HepG2 (cell line): ENCODE data around the gene GRK6. TPM values are rescaled to one million over a fixed set of nuclear protein-coding genes. Genes with fewer than 3 reads are reported as not detected.

Experiments used
- CEBPG ChIP-seq: IDR thresholded peaks from 2 replicates; pipeline ENCODE4 v1.6.1; 2016
- CERS6 ChIP-seq: sonication (generic); formaldehyde crosslinking; IDR thresholded peaks from 2 replicates; pipeline ENCODE4 v1.5.0; 2020; ENCODE audit warnings: missing genetic modification reagents
- CREB1 ChIP-seq, 2 experiments: fragments of 450-650 bp in 1 of 2; IDR thresholded peaks; 2 replicates each; pipeline ENCODE4 v1.6.1; 2016 to 2017; ENCODE audit warnings: control low read depth in 1 of 2, mild to moderate bottlenecking in 1 of 2, missing compliant biosample characterization in 1 of 2, missing genetic modification characterization in 1 of 2
- CREB3 ChIP-seq: sonication (generic); formaldehyde crosslinking; IDR thresholded peaks from 2 replicates; pipeline ENCODE4 v1.5.0; 2020; ENCODE audit warnings: missing genetic modification reagents
- DPF2 ChIP-seq: sonication (generic); formaldehyde crosslinking; IDR thresholded peaks from 2 replicates; pipeline ENCODE4 v1.4.0; 2020; ENCODE audit warnings: mild to moderate bottlenecking, low read depth, missing genetic modification reagents, borderline replicate concordance
- GZF1 ChIP-seq: sonication (generic); formaldehyde crosslinking; IDR thresholded peaks from 2 replicates; pipeline ENCODE4 v1.5.1; 2020; ENCODE audit warnings: mild to moderate bottlenecking, missing genetic modification reagents
- HMGA1 ChIP-seq: sonication (generic); formaldehyde crosslinking; conservative IDR thresholded peaks from 2 replicates; pipeline ENCODE4 v1.4.0; 2020; ENCODE audit warnings: missing genetic modification reagents
- JUN ChIP-seq: sonication (generic); formaldehyde crosslinking; IDR thresholded peaks from 2 replicates; pipeline ENCODE4 v1.4.0; 2020; ENCODE audit warnings: mild to moderate bottlenecking, missing genetic modification reagents
- MTERF4 ChIP-seq: sonication (generic); formaldehyde crosslinking; IDR thresholded peaks from 2 replicates; pipeline ENCODE4 v1.8.0; 2023; ENCODE audit warnings: mild to moderate bottlenecking, missing genetic modification reagents
- NFATC3 ChIP-seq: sonication (generic); formaldehyde crosslinking; IDR thresholded peaks from 2 replicates; pipeline ENCODE4 v1.5.1; 2020; ENCODE audit warnings: mild to moderate bottlenecking, missing genetic modification reagents
- ONECUT2 ChIP-seq: sonication (generic); formaldehyde crosslinking; IDR thresholded peaks from 2 replicates; pipeline ENCODE4 v1.4.0; 2020; ENCODE audit warnings: missing genetic modification reagents
- RFX5 ChIP-seq: IDR thresholded peaks from 2 replicates; pipeline ENCODE4 v1.6.1; 2011; ENCODE audit warnings: low read depth, low read length, improper control_type of control experiment
- SAP130 ChIP-seq: IDR thresholded peaks from 2 replicates; pipeline ENCODE4 v1.6.1; 2016; ENCODE audit warnings: low read depth
- ZNF33B ChIP-seq: sonication (generic); formaldehyde crosslinking; IDR thresholded peaks from 2 replicates; pipeline ENCODE4 v1.5.1; 2020; ENCODE audit warnings: mild to moderate bottlenecking, missing genetic modification reagents
- ZNF34 ChIP-seq: sonication (generic); formaldehyde crosslinking; IDR thresholded peaks from 2 replicates; pipeline ENCODE4 v1.4.0; 2020; ENCODE audit warnings: mild to moderate bottlenecking, missing genetic modification reagents, borderline replicate concordance
- ZNF451 ChIP-seq: sonication (generic); formaldehyde crosslinking; IDR thresholded peaks from 2 replicates; pipeline ENCODE4 v1.5.0; 2020; ENCODE audit warnings: mild to moderate bottlenecking, missing genetic modification reagents
- ZNF7 ChIP-seq: IDR thresholded peaks from 2 replicates; pipeline ENCODE4 v1.6.1; 2016; ENCODE audit warnings: missing biosample characterization, missing genetic modification reagents
- ZNF720 ChIP-seq: sonication (generic); formaldehyde crosslinking; IDR thresholded peaks from 2 replicates; pipeline ENCODE4 v1.4.0; 2020; ENCODE audit warnings: missing genetic modification reagents
- ZNF749 ChIP-seq: sonication (generic); formaldehyde crosslinking; IDR thresholded peaks from 2 replicates; pipeline ENCODE4 v1.8.0; 2022; ENCODE audit warnings: mild to moderate bottlenecking, missing genetic modification reagents, moderate library complexity, borderline replicate concordance
- polyA plus RNA-seq, 8 experiments: library from polyadenylated mRNA; depleted of rRNA in 3 of 8; stranded (reverse) in 7 of 8; unstranded in 1 of 8; fragments of >200 nt; fragmentation: Illumina TruSeq in 4 of 8; extraction: Trizol in 4 of 8; gene quantifications; 2 replicates each; pipeline versions ENCODE4 v1.2.1 to v1.2.3, GENCODE V29; 2011 to 2016; ENCODE audit warnings: low read depth in 4 of 8, missing spikeins in 1 of 8, mixed read lengths in 1 of 8; ENCODE audit not compliant: insufficient read depth in 1 of 8
- total RNA-seq, 5 experiments: library from RNA; depleted of rRNA; stranded (reverse); fragments of >200 nt; fragmentation: Illumina TruSeq; extraction: Trizol; gene quantifications; 2 replicates each; pipeline ENCODE4 v1.2.3, GENCODE V29; 2016; ENCODE audit warnings: low read depth in 1 of 5
- TF ChIP-seq, protein P1 (sequence below): sonication (generic); formaldehyde crosslinking; IDR thresholded peaks from 2 replicates; pipeline ENCODE4 v1.8.1; 2022; ENCODE audit warnings: low read depth, mild to moderate bottlenecking, missing genetic modification reagents
- TF ChIP-seq, protein P2 (sequence below): sonication (generic); formaldehyde crosslinking; IDR thresholded peaks from 2 replicates; pipeline ENCODE4 v1.8.1; 2023; ENCODE audit warnings: mild to moderate bottlenecking, moderate library complexity, missing genetic modification reagents

Gene GRK6
- total and polyA plus RNA-seq, 2 of the 13 experiments (the other 11 are each of a cell fraction or from before 2014, with no cell fraction given), result 13.2 to 19.9 TPM

GRCh38 chr5:177378884-177379883 lies 47.3 kb upstream of the GRK6 start (continued):
- TF ChIP-seq ZNF749 (CRISPR knock-in tag) (0 out of 2 replicates have a peak, but pooled peaks have one; percentile 77), NFATC3 (no peak), ZNF7 (no peak), ZNF34 (CRISPR knock-in tag) (no peak), CREB1 (IDR thresholded peaks at IDR 0.05) (no peak), CREB1 (CRISPR knock-in tag; IDR thresholded peaks at IDR 0.05) (peak; percentile 64), GZF1 (CRISPR knock-in tag) (peak; percentile 33; the same call in 1 of the 2 replicates), HMGA1 (CRISPR knock-in tag) (no peak), CERS6 (CRISPR knock-in tag) (no peak), ZNF451 (no peak), MTERF4 (CRISPR knock-in tag) (no peak), JUN (CRISPR knock-in tag) (no peak; the same call in 1 of the 2 replicates), SAP130 (CRISPR knock-in tag) (peak; percentile 80), DPF2 (CRISPR knock-in tag) (no peak), ONECUT2 (peak; percentile 33), RFX5 (no peak), CEBPG (peak; percentile 14; the same call in 1 of the 2 replicates), CREB3 (CRISPR knock-in tag) (peak; percentile 85; the same call in 1 of the 2 replicates), ZNF720 (CRISPR knock-in tag) (no peak), ZNF33B (CRISPR knock-in tag) (0 out of 2 replicates have a peak, but pooled peaks have one; percentile 60)
- TF ChIP-seq, protein P1, sequence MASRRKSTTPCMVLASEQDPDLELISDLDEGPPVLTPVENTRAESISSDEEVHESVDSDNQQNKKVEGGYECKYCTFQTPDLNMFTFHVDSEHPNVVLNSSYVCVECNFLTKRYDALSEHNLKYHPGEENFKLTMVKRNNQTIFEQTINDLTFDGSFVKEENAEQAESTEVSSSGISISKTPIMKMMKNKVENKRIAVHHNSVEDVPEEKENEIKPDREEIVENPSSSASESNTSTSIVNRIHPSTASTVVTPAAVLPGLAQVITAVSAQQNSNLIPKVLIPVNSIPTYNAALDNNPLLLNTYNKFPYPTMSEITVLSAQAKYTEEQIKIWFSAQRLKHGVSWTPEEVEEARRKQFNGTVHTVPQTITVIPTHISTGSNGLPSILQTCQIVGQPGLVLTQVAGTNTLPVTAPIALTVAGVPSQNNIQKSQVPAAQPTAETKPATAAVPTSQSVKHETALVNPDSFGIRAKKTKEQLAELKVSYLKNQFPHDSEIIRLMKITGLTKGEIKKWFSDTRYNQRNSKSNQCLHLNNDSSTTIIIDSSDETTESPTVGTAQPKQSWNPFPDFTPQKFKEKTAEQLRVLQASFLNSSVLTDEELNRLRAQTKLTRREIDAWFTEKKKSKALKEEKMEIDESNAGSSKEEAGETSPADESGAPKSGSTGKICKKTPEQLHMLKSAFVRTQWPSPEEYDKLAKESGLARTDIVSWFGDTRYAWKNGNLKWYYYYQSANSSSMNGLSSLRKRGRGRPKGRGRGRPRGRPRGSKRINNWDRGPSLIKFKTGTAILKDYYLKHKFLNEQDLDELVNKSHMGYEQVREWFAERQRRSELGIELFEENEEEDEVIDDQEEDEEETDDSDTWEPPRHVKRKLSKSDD (CRISPR knock-in tag), result peak; percentile 54; the same call in 1 of the 2 replicates
- TF ChIP-seq, protein P2, sequence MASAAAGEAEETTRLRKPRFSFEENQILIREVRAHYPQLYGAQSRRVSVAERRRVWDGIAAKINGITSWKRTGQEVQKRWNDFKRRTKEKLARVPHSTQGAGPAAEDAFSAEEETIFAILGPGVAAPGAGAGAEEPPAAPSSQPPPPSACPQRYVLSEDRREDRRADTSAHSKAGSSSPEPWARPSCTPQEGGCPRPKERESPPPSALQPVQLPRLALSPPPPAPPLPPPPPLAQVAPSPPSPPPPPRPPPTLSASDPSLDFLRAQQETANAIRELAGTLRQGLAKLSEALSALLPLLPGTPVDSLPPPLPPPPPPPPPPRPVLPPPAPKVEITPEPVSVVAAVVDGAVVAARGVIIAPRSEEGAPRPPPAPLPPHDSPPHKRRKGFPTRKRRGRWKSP (CRISPR knock-in tag), result peak; percentile 90
